PC-3 (cell line): Measurements from ENCODE around the gene SERPIND1. TPM values are rescaled to one million over a fixed set of nuclear protein-coding genes. Genes with fewer than 3 reads are reported as not detected.
"Not testable (repeated sequence)": the region's sequence is repeated elsewhere in the genome, so short reads cannot be mapped to it uniquely, and the experiment has no call there.

Source experiments
- ATAC-seq: fragments of 200-7000 bp; cut with Tn5 transposase; 2 replicates; pipeline ENCODE4 v1.9.1; 2020; ENCODE audit warnings: mild to moderate bottlenecking, moderate library complexity
- BruUV-seq: library from RNA; stranded (reverse); fragments of 400-500 nt; replicated peaks from 2 replicates; lab custom pipeline; 2021; lab: Mats Ljungman, UMichigan
- CTCF ChIA-PET: fragments of 300-600 bp; sonication (Branson Sonifier 250); formaldehyde crosslinking; loops from one replicate; lab custom pipeline; 2022; ENCODE audit warnings: antibody characterized with exemption; lab: Charles Lee
- POLR2A ChIA-PET: fragments of 300-600 bp; sonication (Branson Sonifier 250); formaldehyde crosslinking; loops from one replicate; lab custom pipeline; 2022; ENCODE audit warnings: antibody characterized with exemption; ENCODE audit not compliant: unreplicated experiment; lab: Charles Lee
- DNase-seq: peaks from one replicate; pipeline ENCODE4 v3.0.0-alpha.2; 2015
- H2AFZ ChIP-seq: fragments of 300-600 bp; sonication (generic); 2 replicates; pipeline ENCODE4 v1.6.0; 2016; ENCODE audit warnings: antibody characterized with exemption, low read length
- H3F3A ChIP-seq: fragments of 300-600 bp; sonication (generic); one replicate; pipeline ENCODE4 v1.6.0; 2017; ENCODE audit warnings: antibody characterized with exemption, low read length, control low read depth, mild to moderate bottlenecking; ENCODE audit not compliant: unreplicated experiment
- H3K27ac ChIP-seq: fragments of 300-600 bp; sonication (generic); 2 replicates; pipeline ENCODE4 v1.5.1; 2016; ENCODE audit warnings: mild to moderate bottlenecking, low read length
- H3K27me3 ChIP-seq: fragments of 300-600 bp; sonication (generic); 2 replicates; pipeline ENCODE4 v1.6.1; 2016; ENCODE audit warnings: low read length, mixed read lengths
- H3K36me3 ChIP-seq: fragments of 300-600 bp; sonication (generic); 2 replicates; pipeline ENCODE4 v1.6.1; 2016; ENCODE audit warnings: low read depth, mixed run types, low read length, mixed read lengths
- H3K4me1 ChIP-seq: fragments of 300-600 bp; sonication (generic); 2 replicates; pipeline ENCODE4 v1.5.1; 2016; ENCODE audit warnings: low read length; ENCODE audit not compliant: insufficient read depth
- H3K4me2 ChIP-seq: fragments of 300-600 bp; sonication (generic); 2 replicates; pipeline ENCODE4 v1.6.0; 2016; ENCODE audit warnings: low read length
- H3K4me3 ChIP-seq: fragments of 300-600 bp; sonication (generic); 2 replicates; pipeline ENCODE4 v1.5.1; 2016; ENCODE audit warnings: mild to moderate bottlenecking, low read length, mixed read lengths
- H3K79me2 ChIP-seq: fragments of 300-600 bp; sonication (generic); 2 replicates; pipeline ENCODE4 v1.6.1; 2017; ENCODE audit warnings: low read length, mixed read lengths
- H3K9ac ChIP-seq: fragments of 300-600 bp; sonication (generic); 2 replicates; pipeline ENCODE4 v1.6.0; 2016; ENCODE audit warnings: mild to moderate bottlenecking, low read length
- H3K9me2 ChIP-seq: fragments of 300-600 bp; sonication (generic); replicated peaks from 2 replicates; pipeline ENCODE4 v1.6.1; 2016; ENCODE audit warnings: mixed run types, low read length, mixed read lengths
- H3K9me3 ChIP-seq: fragments of 300-600 bp; sonication (generic); 2 replicates; pipeline ENCODE4 v1.6.1; 2016; ENCODE audit warnings: low read length, mixed read lengths
- H4K20me1 ChIP-seq: fragments of 300-600 bp; sonication (generic); 2 replicates; pipeline ENCODE4 v1.6.1; 2016; ENCODE audit warnings: low read length, mixed read lengths
- CTCF ChIP-seq: fragments of 300-600 bp; sonication (generic); conservative IDR thresholded peaks from 2 replicates; pipeline ENCODE4 v1.5.1; 2017; ENCODE audit warnings: antibody characterized with exemption, low read depth, mild to moderate bottlenecking, low read length
- EZH2 ChIP-seq: fragments of 300-600 bp; sonication (generic); IDR thresholded peaks from one replicate; pipeline ENCODE4 v1.6.1; 2017; ENCODE audit warnings: antibody characterized with exemption, mild to moderate bottlenecking, low read length; ENCODE audit not compliant: unreplicated experiment
- EZH2phosphoT487 ChIP-seq: fragments of 300-600 bp; sonication (generic); IDR thresholded peaks from 2 replicates; pipeline ENCODE4 v1.6.1; 2018; ENCODE audit warnings: mild to moderate bottlenecking, antibody characterized with exemption, low read length, borderline replicate concordance
- intact Hi-C: fragments of 100-400 bp; cut with micrococcal nuclease; formaldehyde crosslinking; loops from 2 replicates; pipeline ENCODE4 v1.9.0; 2023
- total RNA-seq: library from RNA; depleted of rRNA; stranded (reverse); fragments of >200 nt; gene quantifications from 2 replicates; pipeline ENCODE4 v1.2.3, GENCODE V29; 2014

SERPIND1 gene
- total RNA-seq, 1 experiment from 2014 or later: 2.9 TPM

- no peak overlapping the region for H3K9ac ChIP-seq
- no peak for TF ChIP-seq EZH2phosphoT487
- TF ChIP-seq EZH2: no peak
- TF ChIP-seq CTCF: no peak
- H3K27ac ChIP-seq: no peak overlapping the region
- ATAC-seq (no peak), DNase-seq (no peak)
- H3K79me2 ChIP-seq: no peaks in the 10 kb centered on the region
- intact Hi-C loops: no loop called here
- ChIA-PET POLR2A (no interaction called here), CTCF (no interaction called here)
- H3K27me3 ChIP-seq: no peaks in the 10 kb centered on the region
- no peaks in the 10 kb centered on the region for H3K4me1 ChIP-seq
- no peaks in the 10 kb centered on the region for H3K36me3 ChIP-seq
- H3F3A ChIP-seq: no peaks in the 10 kb centered on the region
- H3K4me3 ChIP-seq: no peak overlapping the region
- BruUV-seq: no TSS peak
- no peak overlapping the region for H2AFZ ChIP-seq
- no peak overlapping the region for H3K4me2 ChIP-seq
- H3K9me2 ChIP-seq: no peaks in the 10 kb centered on the region
- H4K20me1 ChIP-seq: no peaks in the 10 kb centered on the region
- no peaks in the 10 kb centered on the region for H3K9me3 ChIP-seq
Observed at GRCh38 chr22:20823264-20823663, 49.4 kb downstream of the SERPIND1 start.

DNA sequence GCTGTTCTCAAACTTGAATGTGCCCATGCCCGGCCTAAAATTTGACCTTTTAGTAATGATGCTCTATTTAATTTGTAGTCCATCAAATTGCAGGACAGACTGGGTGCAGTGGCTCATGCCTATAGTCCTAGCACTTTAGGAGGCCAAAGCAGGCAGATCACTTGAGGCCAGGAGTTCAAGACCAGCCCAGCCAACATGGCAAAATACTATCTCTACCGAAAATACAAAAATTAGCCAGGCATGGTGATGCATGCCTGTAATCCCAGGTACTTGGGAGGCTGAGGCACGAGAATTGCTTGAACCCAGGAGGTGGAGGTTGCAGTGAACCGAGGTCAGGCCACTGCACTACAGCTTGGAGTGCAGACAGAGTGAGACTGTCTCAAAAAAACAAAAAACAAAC, 51.3 kb downstream of the SERPIND1 start:
- H3K9ac ChIP-seq, H3K9me3 ChIP-seq, intact Hi-C loops, ATAC-seq, H3K9me2 ChIP-seq, H2AFZ ChIP-seq, H3K79me2 ChIP-seq, H3K4me1 ChIP-seq, BruUV-seq, H4K20me1 ChIP-seq, DNase-seq, H3K27me3 ChIP-seq, H3K36me3 ChIP-seq, H3K4me3 ChIP-seq, CTCF ChIA-PET, H3K27ac ChIP-seq, POLR2A ChIA-PET, H3K4me2 ChIP-seq, H3F3A ChIP-seq: not testable (repeated sequence)

- no peak for TF ChIP-seq EZH2phosphoT487
- no peak for TF ChIP-seq EZH2
- no peak for TF ChIP-seq CTCF
- Histone ChIP-seq H3K9me3 (no peaks in the 10 kb centered on the region), H3K4me1 (no peaks in the 10 kb centered on the region), H3K9me2 (no peaks in the 10 kb centered on the region), H3F3A (no peaks in the 10 kb centered on the region), H2AFZ (no peak overlapping the region), H3K4me2 (no peak overlapping the region), H3K27me3 (no peaks in the 10 kb centered on the region), H3K4me3 (no peak overlapping the region), H3K36me3 (no peaks in the 10 kb centered on the region), H3K27ac (no peak overlapping the region), H3K9ac (no peak overlapping the region), H3K79me2 (no peaks in the 10 kb centered on the region), H4K20me1 (no peaks in the 10 kb centered on the region)
- no TSS peak for BruUV-seq
- ChIA-PET POLR2A (no interaction called here), CTCF (no interaction called here)
- intact Hi-C loops: no loop called here
- DNase-seq: no peak
- no peak for ATAC-seq
Observed at GRCh38 chr22:20825624-20826023, 51.7 kb downstream of the SERPIND1 start.

DNA sequence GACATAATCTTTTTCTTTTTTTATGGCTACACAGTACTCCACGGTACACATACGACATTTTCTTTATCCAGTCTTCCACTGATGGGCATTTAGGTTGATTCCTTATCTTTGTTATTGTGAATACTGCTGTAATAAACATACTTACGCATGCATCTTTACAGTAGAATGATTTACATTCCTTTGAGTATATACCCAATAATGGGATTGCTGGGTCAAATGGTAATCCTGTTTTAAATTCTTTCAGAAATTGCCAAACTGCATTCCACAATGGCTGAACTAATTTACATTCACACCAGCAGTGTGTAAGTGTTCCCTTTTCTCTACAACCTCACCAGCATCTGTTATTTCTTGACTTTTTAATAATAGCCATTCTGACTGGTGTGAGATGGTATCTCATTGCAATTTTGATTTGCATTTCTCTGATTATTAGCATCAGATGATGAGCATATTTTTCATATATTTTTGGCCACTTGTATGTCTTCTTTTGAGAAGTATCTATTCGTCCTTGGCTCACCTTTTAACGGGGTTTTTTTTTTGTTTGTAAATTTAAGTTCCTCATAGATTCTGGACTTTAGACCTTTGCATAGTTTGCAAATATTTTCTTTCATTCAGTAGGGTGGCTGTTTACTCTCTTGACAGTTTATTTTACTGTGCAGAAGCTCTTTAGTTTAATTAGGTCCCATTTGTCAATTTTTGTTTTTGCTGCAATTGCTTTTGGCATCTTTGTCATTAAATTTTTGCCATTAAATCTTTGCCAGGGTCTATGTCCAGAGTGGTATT, 52.6 kb downstream of the SERPIND1 start:
- H3K9ac ChIP-seq, H3K4me1 ChIP-seq, H3K79me2 ChIP-seq, H3K4me2 ChIP-seq, intact Hi-C loops, DNase-seq, H3K4me3 ChIP-seq, H3F3A ChIP-seq, POLR2A ChIA-PET, ATAC-seq, H3K9me2 ChIP-seq, CTCF ChIA-PET, H4K20me1 ChIP-seq, H3K27ac ChIP-seq, H2AFZ ChIP-seq, H3K9me3 ChIP-seq, H3K36me3 ChIP-seq, BruUV-seq, H3K27me3 ChIP-seq: not testable (repeated sequence)
